Measurements from ENCODE around the gene CD247. TPM values are rescaled to one million over a fixed set of nuclear protein-coding genes. Genes with fewer than 3 reads are reported as not detected.

The CD247 gene
- total RNA-seq = 0.06 TPM in 1 of 2 replicates, not detected in the other

DNA sequence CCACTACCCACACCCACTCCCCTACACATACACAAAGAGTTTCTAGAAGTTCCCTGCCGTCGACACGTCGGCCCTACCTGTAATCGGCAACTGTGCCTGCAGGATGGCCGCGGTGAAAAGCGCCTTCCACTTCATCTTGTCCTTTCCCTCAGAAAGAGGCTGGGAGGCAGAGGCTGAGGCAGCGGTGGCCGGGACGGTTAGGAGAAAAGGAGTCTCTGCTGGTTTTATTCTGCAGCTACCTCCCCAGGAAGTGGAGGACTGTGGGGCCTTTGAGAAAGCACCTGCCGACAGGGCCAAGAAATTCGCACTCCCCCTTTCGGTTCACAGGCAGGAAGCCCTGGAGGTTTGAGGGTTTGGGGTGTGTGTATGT lies at the start of gene CD247:
Gene CD247, minus strand, starts transcription at position 199 of the 370 bp plus-strand sequence. Its CDS starts 64 bp downstream, at position 135.

DNA sequence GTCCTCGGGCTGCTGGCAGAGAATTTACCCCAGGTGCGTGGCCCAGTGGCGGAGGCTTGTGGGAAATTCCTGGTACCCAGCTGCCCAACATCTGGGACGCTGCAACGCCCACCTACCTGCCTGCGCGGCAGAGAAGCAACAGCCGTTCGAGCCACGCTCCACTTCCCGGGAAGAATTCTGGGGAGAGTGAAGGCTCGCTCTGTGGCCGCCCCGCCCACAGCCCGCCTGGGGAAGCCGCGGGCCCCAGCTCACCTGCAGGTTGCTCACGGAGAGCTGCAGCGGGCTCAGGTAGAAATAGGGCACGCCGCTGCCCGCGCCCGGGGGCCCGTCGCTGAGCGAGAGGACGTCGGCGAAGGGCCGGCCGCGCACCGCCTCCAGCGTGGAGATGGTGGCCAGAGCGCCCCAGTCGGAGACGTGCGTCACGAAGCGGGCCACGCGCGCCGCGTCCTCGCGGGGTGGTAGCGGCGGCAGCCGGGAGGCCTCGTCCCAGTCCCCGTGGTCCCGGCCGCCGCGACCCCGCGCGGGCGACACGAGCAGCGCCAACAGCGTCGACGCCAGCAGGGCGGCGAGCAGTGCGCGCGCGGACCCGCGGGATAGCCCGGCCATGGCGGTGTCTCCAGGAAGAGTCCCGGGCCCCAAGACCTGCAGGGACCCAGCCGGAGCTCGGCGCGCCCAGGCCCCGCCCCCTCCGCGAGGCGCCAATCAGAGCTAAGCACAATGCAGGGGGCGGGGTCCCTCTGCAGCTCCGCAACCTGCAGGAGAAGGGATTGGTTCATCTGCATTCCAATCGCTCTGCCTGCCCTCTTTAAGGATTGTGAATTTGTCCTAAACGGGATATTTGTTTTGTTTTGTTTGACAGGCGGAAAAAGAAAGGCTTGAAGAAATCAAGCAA lies 35.1 kb upstream of the CD247 start, which contains the start of gene CREG1:
Gene CREG1, minus strand, starts transcription at position 627 of the 892 bp plus-strand sequence.

Other genes with a start within 250 kb of the CD247 start
- gene CREG1, start 35.2 kb upstream of the CD247 start, total RNA-seq = 20.4 and 46.4 TPM in 2 replicates
- gene RCSD1, start 111.7 kb upstream of the CD247 start, total RNA-seq = 1.9 and 22.5 TPM in 2 replicates
- 67.7 and 121 TPM in 2 replicates for gene MPZL1, start 203.5 kb upstream of the CD247 start, total RNA-seq